BJ (cell line): ENCODE measurements around the gene QSOX2. TPM values are rescaled to one million over a fixed set of nuclear protein-coding genes. Genes with fewer than 3 reads are reported as not detected.

ENCODE experiments used
- CTCF ChIA-PET: fragments of 350-600 bp; formaldehyde crosslinking; extraction: SDS; loops from one replicate; lab custom pipeline; 2021; ENCODE audit warnings: antibody characterized with exemption, inconsistent platforms; lab: Yijun Ruan, JAX
- POLR2A ChIA-PET: fragments of 300-600 bp; sonication (Branson Sonifier 250); formaldehyde crosslinking; extraction: SDS; loops from one replicate; lab custom pipeline; 2021; ENCODE audit warnings: antibody characterized with exemption; lab: Charles Lee
- DNase-seq: peaks from one replicate; pipeline ENCODE4 v3.0.0-alpha.2; 2011; ENCODE audit warnings: low read depth
- H3K27me3 ChIP-seq: 2 replicates; pipeline ENCODE4 v1.6.0; 2011; ENCODE audit warnings: low read length; ENCODE audit not compliant: control insufficient read depth, insufficient read depth
- H3K36me3 ChIP-seq: 2 replicates; pipeline ENCODE4 v1.5.1; 2011; ENCODE audit warnings: low read length; ENCODE audit not compliant: control insufficient read depth, insufficient read depth
- H3K4me3 ChIP-seq: 2 replicates; pipeline ENCODE4 v1.5.1; 2011; ENCODE audit warnings: low read depth, mild to moderate bottlenecking, control low read depth, low read length
- CTCF ChIP-seq: IDR thresholded peaks from 2 replicates; pipeline ENCODE4 v1.5.1; 2011; ENCODE audit warnings: low read depth, mild to moderate bottlenecking, control low read depth, inconsistent platforms, low read length, moderate library complexity; ENCODE audit not compliant: insufficient read depth
- polyA plus RNA-seq: library from polyadenylated mRNA; depleted of rRNA; stranded (reverse); fragments of >200 nt; gene quantifications from 2 replicates; pipeline ENCODE4 v1.2.3, GENCODE V29; 2011

The QSOX2 gene
- polyA plus RNA-seq, 1 experiment, result 7.0 TPM

- ChIA-PET CTCF (interaction anchor here (0.5 to 4.1 kb wide), 11 partner anchors 8 to 1257 kb away, joined by 3 to 20 read pairs (median 4); no protein-coding TSS in a partner anchor), POLR2A (no interaction called here)
- no peak overlapping the region for H3K4me3 ChIP-seq
- no peak for DNase-seq
- H3K36me3 ChIP-seq, result no peaks in the 10 kb centered on the region
- no peak for TF ChIP-seq CTCF
- peaks cover 3% of the 10 kb centered on the region for H3K27me3 ChIP-seq
Measured at GRCh38 chr9:136282272-136282861, 36.8 kb upstream of the QSOX2 start.

GRCh38 chr9:136281421-136282271 is 36.0 kb upstream of the QSOX2 start:
- no peak for TF ChIP-seq CTCF
- ChIA-PET CTCF (interaction anchor here (0.5 to 4.1 kb wide), 7 partner anchors 8 to 1257 kb away, joined by 3 to 20 read pairs (median 4); no protein-coding TSS in a partner anchor), POLR2A (no interaction called here)
- no peaks in the 10 kb centered on the region for H3K36me3 ChIP-seq
- DNase-seq, result no peak
- H3K4me3 ChIP-seq, result no peak overlapping the region
- peaks cover 4% of the 10 kb centered on the region for H3K27me3 ChIP-seq

GRCh38 chr9:136280535-136281315 is 35.1 kb upstream of the QSOX2 start:
- no peak for DNase-seq
- Histone ChIP-seq H3K36me3 (no peaks in the 10 kb centered on the region), H3K27me3 (peaks cover 6% of the 10 kb centered on the region), H3K4me3 (no peak overlapping the region)
- POLR2A ChIA-PET, result no interaction called here
- CTCF ChIA-PET, result interaction anchor here (0.7 to 4.1 kb wide), 2 partner anchors 30 to 112 kb away, joined by 3 to 20 read pairs; no protein-coding TSS in a partner anchor
- TF ChIP-seq CTCF, result no peak

- Histone ChIP-seq H3K27me3 (peaks cover 13% of the 10 kb centered on the region), H3K36me3 (no peaks in the 10 kb centered on the region), H3K4me3 (no peak overlapping the region)
- TF ChIP-seq CTCF, result no peak
- POLR2A ChIA-PET, result no interaction called here
- no peak for DNase-seq
- CTCF ChIA-PET, result interaction anchor here (1.1 kb wide), 1 partner anchor 109 kb away, joined by 4 read pairs; no protein-coding TSS in a partner anchor
Measured at GRCh38 chr9:136279471-136279870, 33.9 kb upstream of the QSOX2 start.

GRCh38 chr9:136278894-136279293 is 33.3 kb upstream of the QSOX2 start:
- no peak for TF ChIP-seq CTCF
- peaks cover 13% of the 10 kb centered on the region for H3K27me3 ChIP-seq
- CTCF ChIA-PET, result interaction anchor here (1.1 to 1.2 kb wide), 2 partner anchors 108 to 481 kb away, joined by 4 read pairs; no protein-coding TSS in a partner anchor
- no peaks in the 10 kb centered on the region for H3K36me3 ChIP-seq
- DNase-seq, result no peak
- no peak overlapping the region for H3K4me3 ChIP-seq
- POLR2A ChIA-PET, result no interaction called here
